Activated CD4-positive, alpha-beta memory T cell treated with anti-CD3 and anti-CD28 coated beads for 36 hours (primary cell): Measurements from ENCODE around the gene CELF2. TPM values are rescaled to one million over a fixed set of nuclear protein-coding genes. Genes with fewer than 3 reads are reported as not detected.

ENCODE experiments used
- CTCF ChIA-PET: fragments of 350-600 bp; sonication (Branson Sonifier 250); formaldehyde crosslinking; loops from one replicate; lab custom pipeline; 2021; ENCODE audit warnings: antibody characterized with exemption, inconsistent platforms; lab: Charles Lee
- POLR2A ChIA-PET: fragments of 350-600 bp; sonication (Branson Sonifier 250); formaldehyde crosslinking; loops from one replicate; lab custom pipeline; 2021; ENCODE audit warnings: antibody characterized with exemption; lab: Charles Lee
- DNase-seq: peaks from one replicate; pipeline ENCODE4 v3.0.0-alpha.2; 2020
- H3K27ac Mint-ChIP-seq: one replicate; pipeline ENCODE4 v1.8.0; 2021; ENCODE audit warnings: mixed read lengths
- H3K27me3 Mint-ChIP-seq: one replicate; pipeline ENCODE4 v1.8.0; 2021; ENCODE audit warnings: mixed read lengths
- H3K36me3 Mint-ChIP-seq: one replicate; pipeline ENCODE4 v1.8.0; 2021; ENCODE audit warnings: mixed read lengths
- H3K4me1 Mint-ChIP-seq: one replicate; pipeline ENCODE4 v1.8.0; 2021; ENCODE audit warnings: low read depth, mixed read lengths
- H3K4me3 Mint-ChIP-seq: one replicate; pipeline ENCODE4 v1.8.0; 2021; ENCODE audit warnings: mild to moderate bottlenecking, mixed read lengths
- H3K9me3 Mint-ChIP-seq: one replicate; pipeline ENCODE4 v1.8.0; 2021; ENCODE audit warnings: mixed read lengths
- intact Hi-C: fragments of 100-400 bp; cut with micrococcal nuclease; formaldehyde crosslinking; loops from one replicate; pipeline ENCODE4 v1.15.1; 2023
- total RNA-seq, 2 experiments: library from RNA; stranded (reverse); gene quantifications; one replicate each; pipeline ENCODE4 v1.2.3, GENCODE V29; 2021

CELF2 gene
- 100 to 1,000 TPM; 109 to 113 TPM for total RNA-seq

DNA sequence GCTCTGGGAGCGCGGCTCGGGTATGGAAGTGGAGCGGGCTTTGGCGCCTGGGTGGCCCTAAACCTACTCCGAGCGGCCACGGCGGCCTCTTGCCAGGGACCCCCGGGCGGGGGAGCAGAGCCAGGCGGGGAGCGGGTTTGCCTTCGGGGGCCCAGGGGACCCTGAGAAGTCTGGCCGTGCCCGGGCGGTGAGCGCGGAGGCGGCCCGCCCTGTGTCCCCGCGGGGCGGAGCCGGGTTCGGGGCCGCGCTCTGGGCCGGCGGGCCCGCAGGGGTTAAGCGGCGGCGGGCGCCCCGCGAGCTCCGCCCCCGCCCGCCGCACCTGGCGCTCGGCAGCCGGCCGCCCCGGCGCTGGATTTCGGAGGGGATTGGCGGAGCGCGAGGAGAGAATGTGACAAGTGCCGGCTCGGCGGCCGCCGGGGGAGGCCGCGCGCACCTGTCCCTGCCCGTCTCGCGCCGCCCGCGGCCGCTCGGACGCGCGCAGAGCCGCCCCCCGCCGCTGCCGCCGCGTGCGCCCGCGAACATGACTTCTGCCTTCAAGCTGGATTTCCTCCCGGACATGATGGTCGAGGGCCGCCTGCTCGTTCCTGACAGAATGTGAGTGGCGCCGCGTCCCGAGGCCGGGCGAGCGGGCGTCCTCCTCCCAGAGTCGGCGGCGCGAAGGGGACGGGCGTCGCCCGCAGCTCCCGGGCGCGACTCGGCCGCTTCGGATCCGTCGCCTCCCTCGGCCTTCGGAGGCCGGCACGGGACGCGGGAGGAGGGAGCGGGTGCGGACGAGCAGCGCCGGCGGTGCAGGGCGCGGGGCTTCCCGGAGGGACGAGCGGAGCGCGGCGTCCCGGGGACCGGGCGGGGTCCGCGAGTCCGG, at the start of gene CELF2:
Gene CELF2, plus strand, starts transcription at position 303 of the 862 bp plus-strand sequence. Its CDS starts 218 bp downstream, at position 521.
- peaks cover 16% of the 10 kb centered on the region for H3K4me1 Mint-ChIP-seq
- H3K4me3 Mint-ChIP-seq = peak within 1 kb of the TSS; percentile 73
- ChIA-PET CTCF (interaction anchor here (1.2 to 1.9 kb wide), 2 partner anchors 16 to 18 kb away, joined by 3 to 5 read pairs; no protein-coding TSS in a partner anchor), POLR2A (interaction anchor here (0.7 to 1.2 kb wide), 3 partner anchors 11 to 221 kb away, joined by 3 to 5 read pairs (median 3); no protein-coding TSS in a partner anchor)
- no peaks in the 10 kb centered on the region for H3K9me3 Mint-ChIP-seq
- H3K27ac Mint-ChIP-seq = no peak within 1 kb of the TSS
- no peaks in the 10 kb centered on the region for H3K36me3 Mint-ChIP-seq
- peaks cover 73% of the 10 kb centered on the region for H3K27me3 Mint-ChIP-seq
- intact Hi-C loops = no loop called here
- peak; percentile 54 for DNase-seq

DNA sequence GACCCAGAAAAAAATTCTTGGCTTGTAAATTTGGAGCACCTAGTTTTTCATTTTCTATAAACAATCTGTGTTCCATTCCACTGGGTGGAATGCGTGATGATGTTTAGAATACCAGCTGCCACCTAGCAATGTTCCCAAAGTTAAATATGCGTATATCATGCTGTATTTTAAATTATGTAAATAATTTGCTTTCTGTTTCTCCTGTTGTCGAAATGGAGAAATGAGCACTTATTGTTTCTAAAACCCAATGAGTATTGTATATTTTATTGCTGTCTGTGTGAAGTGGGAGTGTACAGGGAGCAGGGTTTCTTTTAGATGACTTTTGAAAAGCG, 49.4 kb upstream of the CELF2 start:
- H3K27me3 Mint-ChIP-seq = peaks cover 17% of the 10 kb centered on the region
- no peak overlapping the region for H3K4me3 Mint-ChIP-seq
- POLR2A ChIA-PET = no interaction called here
- no peak for DNase-seq
- no peak overlapping the region for H3K27ac Mint-ChIP-seq
- CTCF ChIA-PET = no interaction called here
- H3K4me1 Mint-ChIP-seq = no peaks in the 10 kb centered on the region
- H3K36me3 Mint-ChIP-seq = no peaks in the 10 kb centered on the region
- no peaks in the 10 kb centered on the region for H3K9me3 Mint-ChIP-seq
- intact Hi-C loops = no loop called here

DNA sequence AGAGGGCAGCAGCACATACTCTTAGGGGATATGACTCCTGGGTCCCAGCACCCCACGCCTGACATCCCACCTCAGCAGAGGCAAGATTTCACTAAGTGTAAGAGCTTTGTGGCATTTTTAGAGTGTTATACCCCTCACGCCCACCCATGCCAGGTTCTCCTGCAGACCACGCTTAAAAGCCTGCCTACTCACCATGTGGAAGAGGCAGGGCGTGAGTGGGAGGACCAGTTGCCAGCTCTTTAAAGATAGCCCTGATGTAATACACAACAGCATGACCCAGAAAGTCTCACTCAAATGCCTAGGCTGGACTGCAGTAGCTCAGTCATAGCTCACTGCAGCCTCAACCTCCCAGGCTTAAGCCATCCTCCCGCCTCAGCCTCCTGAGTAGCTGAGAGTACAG, 44.4 kb upstream of the CELF2 start:
- intact Hi-C loops = no loop called here

GRCh38 chr10:10975647-10976046, 42.0 kb upstream of the CELF2 start:
- DNase-seq = no peak
- intact Hi-C loops = loop anchor here (5.0 kb wide), 1 partner anchor 192 kb away; no protein-coding TSS in a partner anchor
- H3K9me3 Mint-ChIP-seq = no peaks in the 10 kb centered on the region
- no peaks in the 10 kb centered on the region for H3K36me3 Mint-ChIP-seq
- H3K4me1 Mint-ChIP-seq = peaks cover 26% of the 10 kb centered on the region
- peaks cover 39% of the 10 kb centered on the region for H3K27me3 Mint-ChIP-seq
- ChIA-PET CTCF (no interaction called here), POLR2A (no interaction called here)
- no peak overlapping the region for H3K27ac Mint-ChIP-seq
- no peak overlapping the region for H3K4me3 Mint-ChIP-seq

More for the DNA sequence above, 44.4 kb upstream of the CELF2 start:
- no peaks in the 10 kb centered on the region for H3K36me3 Mint-ChIP-seq
- H3K27ac Mint-ChIP-seq = no peak overlapping the region
- H3K4me1 Mint-ChIP-seq = peaks cover 23% of the 10 kb centered on the region
- DNase-seq = no peak
- peaks cover 39% of the 10 kb centered on the region for H3K27me3 Mint-ChIP-seq
- no peak overlapping the region for H3K4me3 Mint-ChIP-seq
- CTCF ChIA-PET = no interaction called here
- H3K9me3 Mint-ChIP-seq = no peaks in the 10 kb centered on the region
- POLR2A ChIA-PET = no interaction called here

DNA sequence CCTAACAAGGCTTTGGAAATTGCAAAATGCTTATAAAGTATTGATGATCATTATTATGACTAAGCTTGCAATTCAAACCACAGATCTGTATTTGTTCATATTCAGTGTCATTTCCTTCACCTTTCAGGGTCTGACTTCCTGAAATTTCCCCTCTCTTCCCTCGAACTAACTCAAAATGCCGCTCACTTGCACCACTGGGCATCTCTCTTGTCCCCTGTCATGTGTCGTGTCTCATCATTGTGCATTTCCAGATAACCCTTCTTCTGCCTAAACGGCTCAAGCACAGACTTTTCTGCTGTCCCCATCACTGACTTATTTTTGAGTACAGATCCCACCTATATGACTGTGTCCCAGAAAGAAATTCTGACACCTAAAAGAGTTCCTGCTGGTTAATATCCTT, 41.0 kb upstream of the CELF2 start:
- no peaks in the 10 kb centered on the region for H3K36me3 Mint-ChIP-seq
- POLR2A ChIA-PET = no interaction called here
- no peak overlapping the region for H3K27ac Mint-ChIP-seq
- no peak overlapping the region for H3K4me3 Mint-ChIP-seq
- peaks cover 26% of the 10 kb centered on the region for H3K4me1 Mint-ChIP-seq
- intact Hi-C loops = loop anchor here (5.0 kb wide), 1 partner anchor 191 kb away; no protein-coding TSS in a partner anchor
- H3K27me3 Mint-ChIP-seq = peaks cover 34% of the 10 kb centered on the region
- no peak for DNase-seq
- CTCF ChIA-PET = no interaction called here
- H3K9me3 Mint-ChIP-seq = no peaks in the 10 kb centered on the region

GRCh38 chr10:10977226-10977956, 40.3 kb upstream of the CELF2 start:
- CTCF ChIA-PET = interaction anchor here (0.6 kb wide), 1 partner anchor 136 kb away, joined by 3 read pairs; no protein-coding TSS in a partner anchor

DNA sequence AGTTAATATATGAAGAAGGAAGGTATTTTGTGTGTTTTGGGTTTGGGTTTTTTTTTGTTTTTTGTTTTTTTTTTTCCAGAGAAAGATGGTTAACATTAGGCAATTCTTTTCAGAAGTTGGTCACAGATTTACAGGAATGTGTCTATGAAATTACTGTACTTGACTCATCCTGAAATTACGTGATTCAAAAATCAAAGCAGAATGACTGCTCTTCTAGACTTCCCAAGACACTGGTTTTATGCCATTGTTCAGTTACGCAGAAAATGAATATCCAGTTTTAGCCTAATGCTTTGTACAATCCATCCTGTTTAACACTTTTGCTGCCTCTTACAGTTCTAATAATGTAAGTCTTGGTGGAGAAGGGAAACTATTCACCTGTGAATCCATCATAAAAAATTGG, 39.7 kb upstream of the CELF2 start:
- intact Hi-C loops = loop anchor here (5.0 kb wide), 1 partner anchor 189 kb away; no protein-coding TSS in a partner anchor
- ChIA-PET CTCF (interaction anchor here (0.6 kb wide), 1 partner anchor 136 kb away, joined by 3 read pairs; no protein-coding TSS in a partner anchor), POLR2A (no interaction called here)
- Mint-ChIP-seq H3K36me3 (no peaks in the 10 kb centered on the region), H3K4me1 (peaks cover 26% of the 10 kb centered on the region), H3K4me3 (no peak overlapping the region), H3K27ac (no peak overlapping the region), H3K9me3 (no peaks in the 10 kb centered on the region), H3K27me3 (peaks cover 28% of the 10 kb centered on the region)
- no peak for DNase-seq

More at GRCh38 chr10:10977226-10977956, 40.3 kb upstream of the CELF2 start:
- POLR2A ChIA-PET = no interaction called here
- H3K9me3 Mint-ChIP-seq = no peaks in the 10 kb centered on the region
- intact Hi-C loops = loop anchor here (5.0 kb wide), 1 partner anchor 190 kb away; no protein-coding TSS in a partner anchor
- peaks cover 32% of the 10 kb centered on the region for H3K27me3 Mint-ChIP-seq
- DNase-seq = no peak
- no peak overlapping the region for H3K4me3 Mint-ChIP-seq
- peaks cover 26% of the 10 kb centered on the region for H3K4me1 Mint-ChIP-seq
- no peaks in the 10 kb centered on the region for H3K36me3 Mint-ChIP-seq
- H3K27ac Mint-ChIP-seq = no peak overlapping the region

DNA sequence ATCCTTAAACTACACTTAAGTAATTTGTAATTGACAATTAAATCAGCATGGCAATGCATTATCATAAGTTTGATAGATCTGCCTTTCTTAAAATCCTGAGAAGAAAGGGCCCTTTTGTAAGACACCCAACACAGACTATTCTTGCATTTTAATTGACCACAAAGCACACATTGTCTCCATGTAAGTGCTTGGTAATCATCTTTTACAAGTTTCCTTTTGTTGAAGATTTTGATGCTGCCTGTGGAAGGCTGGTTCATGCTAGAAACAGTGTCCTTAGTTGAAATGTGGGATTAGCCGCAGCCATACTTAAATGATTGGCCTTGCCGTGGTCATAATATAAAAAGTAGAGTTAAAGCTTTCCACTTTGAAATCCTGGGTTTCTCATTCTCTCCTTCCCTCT, 32.3 kb upstream of the CELF2 start:
- CTCF ChIA-PET = interaction anchor here (0.5 kb wide), 1 partner anchor 1514 kb away, joined by 3 read pairs; no protein-coding TSS in a partner anchor
- H3K27me3 Mint-ChIP-seq = peaks cover 15% of the 10 kb centered on the region
- no peaks in the 10 kb centered on the region for H3K4me1 Mint-ChIP-seq
- no peak overlapping the region for H3K27ac Mint-ChIP-seq
- POLR2A ChIA-PET = no interaction called here
- no peak overlapping the region for H3K4me3 Mint-ChIP-seq
- DNase-seq = no peak
- no peaks in the 10 kb centered on the region for H3K9me3 Mint-ChIP-seq
- intact Hi-C loops = no loop called here
- no peaks in the 10 kb centered on the region for H3K36me3 Mint-ChIP-seq

DNA sequence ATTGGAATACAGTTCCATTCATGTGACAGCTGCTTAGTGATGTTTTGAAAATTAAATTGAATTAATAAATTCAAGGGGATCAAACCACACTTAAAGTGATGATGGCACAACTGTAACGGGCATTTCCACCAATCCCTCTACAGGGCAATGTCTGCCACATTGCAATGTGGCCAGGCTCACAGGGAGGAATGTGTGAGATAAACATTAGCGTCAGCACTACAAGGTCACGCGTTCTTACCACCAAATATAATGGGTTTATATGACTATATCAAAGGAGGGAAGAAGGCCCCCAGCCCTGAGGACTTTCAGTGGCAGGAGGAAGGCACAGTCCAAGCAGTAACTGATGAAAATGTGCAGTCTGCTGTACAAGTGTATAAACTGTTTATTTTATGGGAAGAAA, 31.1 kb upstream of the CELF2 start:
- POLR2A ChIA-PET = interaction anchor here (0.7 kb wide), 1 partner anchor 1162 kb away, joined by 4 read pairs; no protein-coding TSS in a partner anchor
- H3K4me3 Mint-ChIP-seq = no peak overlapping the region
- CTCF ChIA-PET = interaction anchor here (0.7 kb wide), 3 partner anchors 25 to 877 kb away, joined by 3 to 5 read pairs (median 4); no protein-coding TSS in a partner anchor
- intact Hi-C loops = no loop called here
- DNase-seq = no peak
- no peaks in the 10 kb centered on the region for H3K4me1 Mint-ChIP-seq
- H3K27me3 Mint-ChIP-seq = peaks cover 18% of the 10 kb centered on the region
- H3K9me3 Mint-ChIP-seq = no peaks in the 10 kb centered on the region
- no peaks in the 10 kb centered on the region for H3K36me3 Mint-ChIP-seq
- no peak overlapping the region for H3K27ac Mint-ChIP-seq

GRCh38 chr10:10987111-10987510, 30.6 kb upstream of the CELF2 start:
- Mint-ChIP-seq H3K27ac (no peak overlapping the region), H3K9me3 (no peaks in the 10 kb centered on the region), H3K4me1 (no peaks in the 10 kb centered on the region), H3K4me3 (no peak overlapping the region), H3K36me3 (no peaks in the 10 kb centered on the region), H3K27me3 (peaks cover 18% of the 10 kb centered on the region)
- intact Hi-C loops = no loop called here
- CTCF ChIA-PET = interaction anchor here (0.6 to 0.7 kb wide), 2 partner anchors 12 to 25 kb away, joined by 3 read pairs; no protein-coding TSS in a partner anchor
- POLR2A ChIA-PET = interaction anchor here (0.7 kb wide), 1 partner anchor 1162 kb away, joined by 4 read pairs; no protein-coding TSS in a partner anchor
- DNase-seq = no peak

- ChIA-PET POLR2A (no interaction called here), CTCF (no interaction called here)
- no peaks in the 10 kb centered on the region for H3K4me1 Mint-ChIP-seq
- intact Hi-C loops = no loop called here
- H3K36me3 Mint-ChIP-seq = no peaks in the 10 kb centered on the region
- H3K9me3 Mint-ChIP-seq = no peaks in the 10 kb centered on the region
- no peak overlapping the region for H3K27ac Mint-ChIP-seq
- no peak for DNase-seq
- H3K27me3 Mint-ChIP-seq = peaks cover 20% of the 10 kb centered on the region
- no peak overlapping the region for H3K4me3 Mint-ChIP-seq
Measured at GRCh38 chr10:10989669-10990068, 28.0 kb upstream of the CELF2 start.

- POLR2A ChIA-PET = no interaction called here
- Mint-ChIP-seq H3K27me3 (peaks cover 27% of the 10 kb centered on the region), H3K27ac (no peak overlapping the region), H3K4me3 (no peak overlapping the region), H3K4me1 (no peaks in the 10 kb centered on the region), H3K9me3 (no peaks in the 10 kb centered on the region), H3K36me3 (no peaks in the 10 kb centered on the region)
- DNase-seq = no peak
- intact Hi-C loops = no loop called here
- CTCF ChIA-PET = no interaction called here
Measured at GRCh38 chr10:10991144-10991543, 26.5 kb upstream of the CELF2 start.
